Measurements from ENCODE around the gene RNU1-3. TPM values are rescaled to one million over a fixed set of nuclear protein-coding genes. Genes with fewer than 3 reads are reported as not detected.
"Not testable (repeated sequence)": the region's sequence is repeated elsewhere in the genome, so short reads cannot be mapped to it uniquely, and the experiment has no call there.

Gene RNU1-3
- total and polyA plus RNA-seq, 2 of the 8 experiments (the other 6 are each of a cell fraction or from before 2014, with no cell fraction given) = 145 to 1,303 TPM

DNA sequence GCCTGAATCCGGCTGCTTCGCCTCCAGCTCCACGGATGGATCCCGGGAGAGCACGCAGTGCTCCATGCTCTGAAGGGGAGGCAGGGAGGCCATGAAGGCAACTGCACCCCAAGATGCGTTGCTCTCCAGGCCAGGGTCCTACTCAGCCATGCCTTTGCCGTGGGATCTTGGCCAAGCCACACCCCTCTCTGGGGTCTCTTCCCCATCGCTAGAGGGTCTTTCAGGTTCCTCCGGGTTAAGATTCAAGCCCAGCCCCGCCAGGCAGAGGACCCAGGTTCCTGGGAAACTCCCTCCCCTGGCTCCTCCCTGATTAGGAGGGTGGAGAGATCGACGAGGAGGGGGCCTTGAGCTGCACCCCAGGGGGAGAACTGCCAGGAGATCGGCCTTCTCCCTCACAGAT lies 37.3 kb upstream of the RNU1-3 start:
- not testable (repeated sequence) for H3K9ac ChIP-seq (replicated peaks in 1 of 4; ENCODE audit: extremely low read depth in 1 of 4, low read depth in 3 of 4, low read length in 3 of 4); H2BK5ac ChIP-seq (ENCODE audit: low read depth, low read length); H3K4me2 ChIP-seq (ENCODE audit: insufficient read depth in 1 of 2, low read depth in 2 of 2, low read length in 2 of 2); H3K56ac ChIP-seq (replicated peaks; ENCODE audit: insufficient read length, low read depth, low read length); H3K79me2 ChIP-seq (ENCODE audit: control insufficient read depth in 1 of 2, insufficient read depth in 2 of 2, low read length in 2 of 2); H3K4me3 ChIP-seq (ENCODE audit: extremely low read depth in 1 of 4, insufficient read depth in 2 of 4, low read depth in 3 of 4, low read length in 4 of 4); H2AK5ac ChIP-seq (ENCODE audit: low read depth, low read length); H3K9me3 ChIP-seq (ENCODE audit: insufficient read depth in 2 of 2, low read depth in 1 of 2, low read length in 1 of 2); H4K20me1 ChIP-seq (replicated peaks in 1 of 2; ENCODE audit: control insufficient read depth in 1 of 2, insufficient read depth in 2 of 2, low read length in 2 of 2); H2AFZ ChIP-seq (ENCODE audit: low read length); H2BK12ac ChIP-seq (ENCODE audit: low read depth, low read length); H3K4me1 ChIP-seq (replicated peaks in 1 of 4; ENCODE audit: control insufficient read depth in 3 of 4, insufficient read depth in 4 of 4, low read length in 3 of 4); DNase-seq (ENCODE audit: low read depth in 1 of 2, low spot score in 2 of 2); H3K18ac ChIP-seq (ENCODE audit: extremely low read depth, low read length); H3K79me1 ChIP-seq (ENCODE audit: low read depth, low read length); H4K5ac ChIP-seq (ENCODE audit: insufficient read length, low read depth, low read length); H4K8ac ChIP-seq (ENCODE audit: extremely low read depth, insufficient read depth, low read length); H3K4ac ChIP-seq (replicated peaks; ENCODE audit: insufficient read length, low read depth, low read length); H3K14ac ChIP-seq (ENCODE audit: insufficient read length); H2BK20ac ChIP-seq (ENCODE audit: low read length); H4K91ac ChIP-seq (replicated peaks; ENCODE audit: insufficient read length, low read length); FAIRE-seq; H2BK120ac ChIP-seq (replicated peaks; ENCODE audit: low read depth, low read length); H3K23me2 ChIP-seq (ENCODE audit: low read depth, low read length); H3K27ac ChIP-seq (ENCODE audit: low read depth, low read length); H2BK15ac ChIP-seq (ENCODE audit: low read length); H3K27me3 ChIP-seq (replicated peaks in 1 of 4; ENCODE audit: control insufficient read depth in 3 of 4, extremely low read depth in 1 of 4, insufficient read depth in 3 of 4, low read length in 3 of 4); H3K36me3 ChIP-seq (ENCODE audit: control insufficient read depth in 2 of 4, insufficient read depth in 4 of 4, low read length in 3 of 4); H3K23ac ChIP-seq (ENCODE audit: insufficient read length)
- WGBS, 2 experiments (ENCODE audit: extremely low coverage in 1 of 2, insufficient coverage in 1 of 2, insufficient read length in 1 of 2, insufficient replicate concordance in 2 of 2, low coverage in 1 of 2, low lambda C conversion rate in 2 of 2, missing lambda C conversion rate in 1 of 2) = 90% methylated on average over 6 of the region's 13 CpGs; no CpG with 5 or more reads in 1 of the 2 experiments
- ChIA-PET CTCF (ENCODE audit: partially characterized antibody) (interaction anchor here (0.7 to 29.9 kb wide), 7 partner anchors 6 to 288 kb away, joined by 4 to 723 read pairs (median 12); partner anchors contain the start of gene NBPF1), POLR2A (ENCODE audit: partially characterized antibody) (interaction anchor here (1.3 to 6.8 kb wide), 3 partner anchors 10 to 84 kb away, joined by 4 to 52 read pairs (median 6); no protein-coding TSS in a partner anchor)

DNA sequence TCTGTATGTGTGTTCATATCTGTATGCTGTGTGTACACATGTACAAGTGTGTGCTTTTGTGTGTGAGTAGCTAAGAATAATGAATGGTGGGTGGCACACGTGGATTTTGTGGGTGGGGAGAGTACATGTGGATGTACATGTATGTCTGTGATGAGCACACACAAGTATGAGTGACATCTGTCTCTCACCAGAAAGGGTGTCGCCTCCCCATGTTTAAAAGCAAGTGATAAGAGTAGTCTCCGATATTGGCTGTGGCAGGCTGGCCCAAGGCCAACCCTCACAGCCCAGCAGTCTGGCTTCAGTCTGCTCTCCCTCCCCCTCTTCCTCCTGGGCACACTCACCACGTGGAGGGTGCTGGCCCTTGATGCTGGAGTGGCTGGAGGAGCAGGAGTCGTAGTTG lies 36.9 kb upstream of the RNU1-3 start:
- not testable (repeated sequence) for H3K9me3 ChIP-seq (ENCODE audit: insufficient read depth in 2 of 2, low read depth in 1 of 2, low read length in 1 of 2); H3K23me2 ChIP-seq (ENCODE audit: low read depth, low read length); H3K56ac ChIP-seq (replicated peaks; ENCODE audit: insufficient read length, low read depth, low read length); H2BK20ac ChIP-seq (ENCODE audit: low read length); H3K18ac ChIP-seq (ENCODE audit: extremely low read depth, low read length); H2BK12ac ChIP-seq (ENCODE audit: low read depth, low read length); H4K5ac ChIP-seq (ENCODE audit: insufficient read length, low read depth, low read length); H3K4me3 ChIP-seq (ENCODE audit: extremely low read depth in 1 of 4, insufficient read depth in 2 of 4, low read depth in 3 of 4, low read length in 4 of 4); H3K9ac ChIP-seq (replicated peaks in 1 of 4; ENCODE audit: extremely low read depth in 1 of 4, low read depth in 3 of 4, low read length in 3 of 4); H3K23ac ChIP-seq (ENCODE audit: insufficient read length); H3K4ac ChIP-seq (replicated peaks; ENCODE audit: insufficient read length, low read depth, low read length); H4K91ac ChIP-seq (replicated peaks; ENCODE audit: insufficient read length, low read length); H2AFZ ChIP-seq (ENCODE audit: low read length); H4K20me1 ChIP-seq (replicated peaks in 1 of 2; ENCODE audit: control insufficient read depth in 1 of 2, insufficient read depth in 2 of 2, low read length in 2 of 2); H4K8ac ChIP-seq (ENCODE audit: extremely low read depth, insufficient read depth, low read length); DNase-seq (ENCODE audit: low read depth in 1 of 2, low spot score in 2 of 2); H2BK120ac ChIP-seq (replicated peaks; ENCODE audit: low read depth, low read length); H3K4me2 ChIP-seq (ENCODE audit: insufficient read depth in 1 of 2, low read depth in 2 of 2, low read length in 2 of 2); H2BK15ac ChIP-seq (ENCODE audit: low read length); H3K4me1 ChIP-seq (replicated peaks in 1 of 4; ENCODE audit: control insufficient read depth in 3 of 4, insufficient read depth in 4 of 4, low read length in 3 of 4); H3K27me3 ChIP-seq (replicated peaks in 1 of 4; ENCODE audit: control insufficient read depth in 3 of 4, extremely low read depth in 1 of 4, insufficient read depth in 3 of 4, low read length in 3 of 4); FAIRE-seq; H3K79me1 ChIP-seq (ENCODE audit: low read depth, low read length); H2BK5ac ChIP-seq (ENCODE audit: low read depth, low read length); H2AK5ac ChIP-seq (ENCODE audit: low read depth, low read length); H3K27ac ChIP-seq (ENCODE audit: low read depth, low read length); H3K14ac ChIP-seq (ENCODE audit: insufficient read length); H3K36me3 ChIP-seq (ENCODE audit: control insufficient read depth in 2 of 4, insufficient read depth in 4 of 4, low read length in 3 of 4); H3K79me2 ChIP-seq (ENCODE audit: control insufficient read depth in 1 of 2, insufficient read depth in 2 of 2, low read length in 2 of 2)
- ChIA-PET POLR2A (ENCODE audit: partially characterized antibody) (interaction anchor here (1.3 to 6.8 kb wide), 3 partner anchors 10 to 83 kb away, joined by 4 to 52 read pairs (median 6); no protein-coding TSS in a partner anchor), CTCF (ENCODE audit: partially characterized antibody) (interaction anchor here (0.7 to 29.9 kb wide), 9 partner anchors 5 to 289 kb away, joined by 3 to 723 read pairs (median 6); partner anchors contain the start of gene NBPF1)
- WGBS, 2 experiments (ENCODE audit: extremely low coverage in 1 of 2, insufficient coverage in 1 of 2, insufficient read length in 1 of 2, insufficient replicate concordance in 2 of 2, low coverage in 1 of 2, low lambda C conversion rate in 2 of 2, missing lambda C conversion rate in 1 of 2) = 91% methylated on average over 1 of the region's 5 CpGs; no CpG with 5 or more reads in 1 of the 2 experiments

Measured in H1 (cell line).